H1 (cell line): ENCODE measurements around the gene BRICD5. TPM values are rescaled to one million over a fixed set of nuclear protein-coding genes. Genes with fewer than 3 reads are reported as not detected.

Experiments used
- CTCF ChIA-PET: fragments of 300-600 bp; sonication (Branson Sonifier 250); formaldehyde crosslinking; loops from one replicate; lab custom pipeline; 2021; ENCODE audit not compliant: partially characterized antibody; lab: Charles Lee
- POLR2A ChIA-PET: fragments of 300-600 bp; sonication (Branson Sonifier 250); formaldehyde crosslinking; loops from one replicate; lab custom pipeline; 2021; ENCODE audit warnings: inconsistent platforms; ENCODE audit not compliant: partially characterized antibody; lab: Charles Lee
- DNase-seq, 2 experiments: peaks; one replicate each; pipeline versions ENCODE4 v3.0.0 to v3.0.0-alpha.2; 2010 to 2022; ENCODE audit warnings: low spot score in 2 of 2, low read depth in 1 of 2, mixed read lengths in 1 of 2
- FAIRE-seq: peaks from 2 replicates; lab custom pipeline; 2011; peaks lifted over from hg19 to GRCh38; lab: Jason Lieb, UNC
- H2AFZ ChIP-seq: 2 replicates; pipeline ENCODE4 v1.8.1; 2012; ENCODE audit warnings: low read length, inconsistent platforms
- H2AK5ac ChIP-seq: 2 replicates; pipeline ENCODE4 v1.6.1; 2013; ENCODE audit warnings: low read depth, low read length
- H2BK120ac ChIP-seq: replicated peaks from 2 replicates; pipeline ENCODE3; 2013; ENCODE audit warnings: low read depth, low read length, inconsistent platforms
- H2BK12ac ChIP-seq: 2 replicates; pipeline ENCODE4 v1.6.1; 2013; ENCODE audit warnings: low read depth, low read length
- H2BK15ac ChIP-seq: 2 replicates; pipeline ENCODE4 v1.6.1; 2013; ENCODE audit warnings: low read length
- H2BK20ac ChIP-seq: 2 replicates; pipeline ENCODE4 v1.6.1; 2013; ENCODE audit warnings: low read length
- H2BK5ac ChIP-seq: 2 replicates; pipeline ENCODE4 v1.6.1; 2013; ENCODE audit warnings: low read depth, low read length
- H3K14ac ChIP-seq: 2 replicates; pipeline ENCODE4 v1.6.1; 2013; ENCODE audit warnings: inconsistent platforms; ENCODE audit not compliant: insufficient read length
- H3K18ac ChIP-seq: 2 replicates; pipeline ENCODE4 v1.6.1; 2013; ENCODE audit warnings: low read length; ENCODE audit errors: extremely low read depth
- H3K23ac ChIP-seq: 2 replicates; pipeline ENCODE4 v1.6.1; 2013; ENCODE audit warnings: inconsistent platforms; ENCODE audit not compliant: insufficient read length
- H3K23me2 ChIP-seq: 2 replicates; pipeline ENCODE4 v1.6.1; 2013; ENCODE audit warnings: low read depth, low read length
- H3K27ac ChIP-seq: 2 replicates; pipeline ENCODE4 v1.6.1; 2011; ENCODE audit warnings: low read depth, low read length, inconsistent platforms
- H3K27me3 ChIP-seq, 4 experiments: replicated peaks in 1 of 4; 1 replicate in 1 of 4; 2 replicates in 3 of 4; pipeline versions ENCODE4 v1.6.1 to v1.8.1; 2011 to 2013; ENCODE audit warnings: low read length in 3 of 4, mild to moderate bottlenecking in 3 of 4, inconsistent platforms in 2 of 4, mixed read lengths in 2 of 4, moderate library complexity in 1 of 4; ENCODE audit not compliant: control insufficient read depth in 3 of 4, insufficient read depth in 3 of 4; ENCODE audit errors: extremely low read depth in 1 of 4
- H3K36me3 ChIP-seq, 4 experiments: 2 replicates each; pipeline versions ENCODE4 v1.6.1 to v1.8.1; 2011 to 2013; ENCODE audit warnings: mild to moderate bottlenecking in 4 of 4, low read length in 3 of 4, moderate library complexity in 2 of 4, control low read depth in 1 of 4, inconsistent platforms in 1 of 4; ENCODE audit not compliant: insufficient read depth in 4 of 4, control insufficient read depth in 2 of 4
- H3K4ac ChIP-seq: replicated peaks from 2 replicates; pipeline ENCODE3; 2013; ENCODE audit warnings: low read length, low read depth, mixed read lengths, inconsistent platforms; ENCODE audit not compliant: insufficient read length
- H3K4me1 ChIP-seq, 4 experiments: replicated peaks in 1 of 4; 1 replicate in 1 of 4; 2 replicates in 3 of 4; pipeline versions ENCODE4 v1.6.1 to v1.8.1; 2011 to 2013; ENCODE audit warnings: low read length in 3 of 4, inconsistent platforms in 2 of 4, mixed read lengths in 1 of 4; ENCODE audit not compliant: insufficient read depth in 4 of 4, control insufficient read depth in 3 of 4
- H3K4me2 ChIP-seq, 2 experiments: 2 replicates each; pipeline versions ENCODE4 v1.6.1 to v1.8.1; 2011 to 2013; ENCODE audit warnings: low read depth in 2 of 2, low read length in 2 of 2, control low read depth in 1 of 2, inconsistent platforms in 1 of 2, mild to moderate bottlenecking in 1 of 2; ENCODE audit not compliant: insufficient read depth in 1 of 2
- H3K4me3 ChIP-seq, 4 experiments: fragments of 200-600, 300-600 bp in 1 of 4; sonication (generic), shearing (Covaris generic), sonication (Bioruptor Twin) in 1 of 4; 2 replicates each; pipeline versions ENCODE4 v1.5.1 to v1.8.1; 2011 to 2016; ENCODE audit warnings: low read length in 4 of 4, low read depth in 3 of 4, control low read depth in 2 of 4, inconsistent platforms in 2 of 4, mild to moderate bottlenecking in 2 of 4, mixed read lengths in 1 of 4, moderate library complexity in 1 of 4; ENCODE audit not compliant: insufficient read depth in 2 of 4; ENCODE audit errors: extremely low read depth in 1 of 4
- H3K56ac ChIP-seq: replicated peaks from 2 replicates; pipeline ENCODE3; 2013; ENCODE audit warnings: low read depth, mild to moderate bottlenecking, mixed read lengths, low read length, inconsistent platforms; ENCODE audit not compliant: insufficient read length
- H3K79me1 ChIP-seq: 2 replicates; pipeline ENCODE4 v1.6.1; 2013; ENCODE audit warnings: low read depth, low read length, control low read depth
- H3K79me2 ChIP-seq, 2 experiments: 2 replicates each; pipeline versions ENCODE4 v1.6.1 to v1.8.1; 2012 to 2013; ENCODE audit warnings: low read length in 2 of 2, mild to moderate bottlenecking in 2 of 2, inconsistent platforms in 1 of 2; ENCODE audit not compliant: insufficient read depth in 2 of 2, control insufficient read depth in 1 of 2
- H3K9ac ChIP-seq, 4 experiments: replicated peaks in 1 of 4; 1 replicate in 1 of 4; 2 replicates in 3 of 4; pipeline versions ENCODE4 v1.6.1 to v1.8.1; 2011 to 2013; ENCODE audit warnings: low read depth in 3 of 4, low read length in 3 of 4, control low read depth in 2 of 4, mild to moderate bottlenecking in 2 of 4, moderate library complexity in 2 of 4, inconsistent platforms in 1 of 4; ENCODE audit errors: extremely low read depth in 1 of 4
- H3K9me3 ChIP-seq, 2 experiments: 2 replicates each; pipeline versions ENCODE4 v1.6.1 to v1.8.1; 2012 to 2013; ENCODE audit warnings: mild to moderate bottlenecking in 2 of 2, moderate library complexity in 2 of 2, control low read depth in 1 of 2, inconsistent platforms in 1 of 2, low read depth in 1 of 2, low read length in 1 of 2, mixed read lengths in 1 of 2; ENCODE audit not compliant: insufficient read depth in 2 of 2
- H4K20me1 ChIP-seq, 2 experiments: replicated peaks in 1 of 2; 2 replicates each; pipeline versions ENCODE3 to v1.8.1; 2011 to 2013; ENCODE audit warnings: inconsistent platforms in 2 of 2, low read length in 2 of 2, mild to moderate bottlenecking in 1 of 2; ENCODE audit not compliant: insufficient read depth in 2 of 2, control insufficient read depth in 1 of 2
- H4K5ac ChIP-seq: 2 replicates; pipeline ENCODE4 v1.6.1; 2013; ENCODE audit warnings: low read length, low read depth, mixed read lengths, inconsistent platforms; ENCODE audit not compliant: insufficient read length
- H4K8ac ChIP-seq: 2 replicates; pipeline ENCODE4 v1.8.0; 2013; ENCODE audit warnings: mild to moderate bottlenecking, moderate library complexity, low read length, inconsistent platforms; ENCODE audit not compliant: insufficient read depth; ENCODE audit errors: extremely low read depth
- H4K91ac ChIP-seq: replicated peaks from 2 replicates; pipeline ENCODE3; 2013; ENCODE audit warnings: low read length, mixed read lengths, inconsistent platforms; ENCODE audit not compliant: insufficient read length
- ASH2L ChIP-seq: fragments of 200-600, 300-600 bp; sonication (generic); IDR thresholded peaks from one replicate; pipeline ENCODE4 v1.7.1; 2017; ENCODE audit warnings: low read length
- KDM5A ChIP-seq: fragments of 200-600 bp; IDR thresholded peaks from 2 replicates; pipeline ENCODE4 v1.7.1; 2012; ENCODE audit warnings: mild to moderate bottlenecking, low read length, inconsistent platforms, mixed read lengths
- MAX ChIP-seq: IDR thresholded peaks from 2 replicates; pipeline ENCODE4 v1.6.1; 2012; ENCODE audit warnings: inconsistent platforms
- SAP30 ChIP-seq: fragments of 300-600 bp; sonication (generic); IDR thresholded peaks from 2 replicates; pipeline ENCODE4 v1.7.1; 2012; ENCODE audit warnings: low read length, moderate library complexity, mild to moderate bottlenecking, inconsistent platforms; ENCODE audit not compliant: insufficient read depth, insufficient replicate concordance
- WGBS, 2 experiments: shearing (Covaris generic) in 1 of 2; methylation state at CpG; one replicate each; pipeline versions ENCODE4 v1.1.6 to v1.1.7; 2013 to 2015; ENCODE audit warnings: low lambda C conversion rate in 2 of 2, mixed read lengths in 2 of 2, inconsistent platforms in 1 of 2, low coverage in 1 of 2, missing lambda C conversion rate in 1 of 2; ENCODE audit not compliant: insufficient replicate concordance in 2 of 2, insufficient coverage in 1 of 2, insufficient read length in 1 of 2; ENCODE audit errors: extremely low coverage in 1 of 2, missing lambda C conversion rate in 1 of 2; 5-methylcytosine and 5-hydroxymethylcytosine counted together
- polyA plus RNA-seq, 7 experiments: library from polyadenylated mRNA; depleted of rRNA in 3 of 7; stranded (reverse) in 5 of 7; unstranded in 2 of 7; fragments of >200 nt in 5 of 7; fragments of 200-250 nt in 2 of 7; gene quantifications; 1 replicate in 5 of 7; 2 replicates in 1 of 7; 4 replicates in 1 of 7; pipeline versions ENCODE4 v1.2.1 to v1.2.3, GENCODE V29; 2011 to 2013; ENCODE audit warnings: missing spikeins in 2 of 7, mixed read lengths in 2 of 7
- total RNA-seq: library from RNA; stranded (reverse); fragmentation: NEBNext Ultra II Directional; extraction: Animal tissue kit (Norgen Biotek cat#: 25700); gene quantifications from 2 replicates; pipeline ENCODE4 v1.2.1, GENCODE V29; 2021

The BRICD5 gene
- total and polyA plus RNA-seq, 2 of the 8 experiments (the other 6 are each of a cell fraction or from before 2014, with no cell fraction given): 8.5 to 14.2 TPM

- Histone ChIP-seq H3K23ac (no peak overlapping the region), H3K56ac (no peak overlapping the region), H3K23me2 (no peaks in the 10 kb centered on the region), H3K9me3 (no peaks in the 10 kb centered on the region), H2AFZ (no peak overlapping the region), H3K27me3 (no peaks in the 10 kb centered on the region), H4K5ac (no peak overlapping the region), H3K14ac (no peak overlapping the region), H3K79me1 (no peaks in the 10 kb centered on the region; the same call in 1 of the 2 replicates), H3K4me3 (no peak overlapping the region), H3K79me2 (peaks cover 0 to 5% of the 10 kb centered on the region in 2 experiments; a peak in 2 of 4 replicates), H3K27ac (no peak overlapping the region), H2BK120ac (no peak overlapping the region), H2BK15ac (no peak overlapping the region), H3K4ac (no peak overlapping the region), H2BK5ac (no peak overlapping the region), H3K36me3 (peaks cover 18 to 41% (median 32%) of the 10 kb centered on the region in 4 experiments), H3K4me1 (no peaks in the 10 kb centered on the region; a peak in 1 of 7 replicates), H4K8ac (0 out of 2 replicates have a peak overlapping the region, but pooled peaks have one; percentile 77), H2BK20ac (no peak overlapping the region), H3K9ac (no peak overlapping the region), H4K20me1 (peaks cover 4 to 19% of the 10 kb centered on the region in 2 experiments), H2AK5ac (no peak overlapping the region), H3K18ac (no peak overlapping the region), H4K91ac (no peak overlapping the region), H2BK12ac (no peak overlapping the region), H3K4me2 (no peak overlapping the region)
- ChIA-PET CTCF (interaction anchor here (1.1 to 2.1 kb wide), 3 partner anchors 8 to 257 kb away, joined by 4 to 10 read pairs (median 9); partner anchors contain the start of gene DNASE1L2), POLR2A (interaction anchor here (1.9 to 8.6 kb wide), 2 partner anchors 10 to 12 kb away, joined by 5 to 181 read pairs; partner anchors contain the start of gene ECI1)
- no peak for TF ChIP-seq SAP30
- no peak for TF ChIP-seq ASH2L
- no peak for TF ChIP-seq KDM5A
- TF ChIP-seq MAX: no peak
- FAIRE-seq: no peak
- 90% methylated on average over 11 of the region's 11 CpGs; no CpG with 5 or more reads in 1 of the 2 experiments for WGBS, 2 experiments
- no peak for DNase-seq
Observed at GRCh38 chr16:2243781-2244180, 33.1 kb upstream of the BRICD5 start.
